ENCODE results near the gene MSI2. TPM values are rescaled to one million over a fixed set of nuclear protein-coding genes. Genes with fewer than 3 reads are reported as not detected.

MSI2 gene
- total RNA-seq, 1 donor from 2014 or later: 67.9 TPM

- Histone ChIP-seq H4K20me1 (ENCODE audit: insufficient read depth, low read length) (peaks cover 69% of the 10 kb centered on the region), H3K4me3 (ENCODE audit: insufficient read depth, low read depth, low read length) (no peak overlapping the region), H3K27me3 (ENCODE audit: insufficient read depth, low read length) (no peaks in the 10 kb centered on the region), H3K27ac (ENCODE audit: low read depth, low read length) (no peak overlapping the region), H3K9ac (ENCODE audit: low read length) (no peak overlapping the region), H2AFZ (ENCODE audit: low read depth, low read length) (no peak overlapping the region), H3K4me1 (ENCODE audit: insufficient read depth, low read length) (peaks cover 9% of the 10 kb centered on the region), H3K4me2 (ENCODE audit: low read length) (no peak overlapping the region), H3K9me3 (ENCODE audit: insufficient read depth, low read depth, low read length) (no peaks in the 10 kb centered on the region), H3K79me2 (ENCODE audit: insufficient read depth, low read length) (peaks cover 33% of the 10 kb centered on the region), H3K36me3 (ENCODE audit: insufficient read depth, low read length) (peaks cover 7% of the 10 kb centered on the region)
- Mint-ChIP-seq H3K4me3 (ENCODE audit: unreplicated experiment) (no peak overlapping the region), H3K36me3 (ENCODE audit: low read depth, unreplicated experiment) (peaks cover 36% of the 10 kb centered on the region), H3K27ac (ENCODE audit: unreplicated experiment) (no peak overlapping the region), H3K9me3 (ENCODE audit: unreplicated experiment) (no peaks in the 10 kb centered on the region), H3K27me3 (ENCODE audit: low read depth, unreplicated experiment) (no peaks in the 10 kb centered on the region), H3K4me1 (ENCODE audit: low read depth, unreplicated experiment) (peaks cover 5% of the 10 kb centered on the region)
- TF ChIP-seq EZH2 (IDR thresholded peaks at IDR 0.05; ENCODE audit: insufficient read depth, low read length): no peak
- TF ChIP-seq CTCF (IDR thresholded peaks at IDR 0.05; ENCODE audit: insufficient read depth, low read depth, low read length): no peak
- DNase-seq (ENCODE audit: low read depth): no peak
- FAIRE-seq: no peak
Measured at GRCh38 chr17:57271821-57272220, 15.5 kb downstream of the MSI2 start.

DNA sequence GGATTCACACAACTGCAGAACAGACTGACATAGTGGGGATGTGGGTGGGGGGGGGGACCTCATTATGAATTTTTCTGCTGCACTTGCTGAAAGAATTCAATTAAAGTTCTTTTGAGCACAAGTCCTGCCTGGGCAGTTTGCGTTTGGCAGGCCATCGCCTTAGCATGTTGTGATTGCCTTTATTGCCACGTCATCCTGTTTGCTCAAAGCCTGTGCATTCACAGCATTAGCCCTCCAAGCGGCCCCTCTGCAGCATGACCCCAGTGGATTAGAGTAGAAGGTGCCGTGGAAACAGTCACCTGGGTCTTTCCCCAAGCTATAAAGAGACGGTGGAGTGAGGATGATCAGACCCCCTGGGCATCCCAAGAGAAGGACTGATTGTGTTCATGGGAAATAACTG, 17.2 kb downstream of the MSI2 start:
- H3K4me1 Mint-ChIP-seq (ENCODE audit: low read depth, unreplicated experiment): peaks cover 5% of the 10 kb centered on the region
- FAIRE-seq (no peak), DNase-seq (ENCODE audit: low read depth) (no peak)
- H3K4me2 ChIP-seq (ENCODE audit: low read length): no peak overlapping the region
- no peak overlapping the region for H3K27ac ChIP-seq (ENCODE audit: low read depth, low read length)
- H3K27me3 Mint-ChIP-seq (ENCODE audit: low read depth, unreplicated experiment): no peaks in the 10 kb centered on the region
- H3K27ac Mint-ChIP-seq (ENCODE audit: unreplicated experiment): no peak overlapping the region
- no peak for TF ChIP-seq CTCF (IDR thresholded peaks at IDR 0.05; ENCODE audit: insufficient read depth, low read depth, low read length)
- TF ChIP-seq EZH2 (IDR thresholded peaks at IDR 0.05; ENCODE audit: insufficient read depth, low read length): no peak
- peaks cover 7% of the 10 kb centered on the region for H3K36me3 ChIP-seq (ENCODE audit: insufficient read depth, low read length)
- H3K4me3 Mint-ChIP-seq (ENCODE audit: unreplicated experiment): no peak overlapping the region
- no peaks in the 10 kb centered on the region for H3K9me3 Mint-ChIP-seq (ENCODE audit: unreplicated experiment)
- H3K27me3 ChIP-seq (ENCODE audit: insufficient read depth, low read length): no peaks in the 10 kb centered on the region
- H3K9me3 ChIP-seq (ENCODE audit: insufficient read depth, low read depth, low read length): no peaks in the 10 kb centered on the region
- H3K4me3 ChIP-seq (ENCODE audit: insufficient read depth, low read depth, low read length): no peak overlapping the region
- H3K9ac ChIP-seq (ENCODE audit: low read length): no peak overlapping the region
- H3K79me2 ChIP-seq (ENCODE audit: insufficient read depth, low read length): peaks cover 21% of the 10 kb centered on the region
- peaks cover 9% of the 10 kb centered on the region for H3K4me1 ChIP-seq (ENCODE audit: insufficient read depth, low read length)
- peaks cover 29% of the 10 kb centered on the region for H3K36me3 Mint-ChIP-seq (ENCODE audit: low read depth, unreplicated experiment)
- peaks cover 62% of the 10 kb centered on the region for H4K20me1 ChIP-seq (ENCODE audit: insufficient read depth, low read length)
- H2AFZ ChIP-seq (ENCODE audit: low read depth, low read length): peak overlapping the region; percentile 31

- Mint-ChIP-seq H3K4me1 (ENCODE audit: low read depth, unreplicated experiment) (peaks cover 8% of the 10 kb centered on the region), H3K4me3 (ENCODE audit: unreplicated experiment) (no peak overlapping the region), H3K36me3 (ENCODE audit: low read depth, unreplicated experiment) (peaks cover 31% of the 10 kb centered on the region), H3K9me3 (ENCODE audit: unreplicated experiment) (no peaks in the 10 kb centered on the region), H3K27ac (ENCODE audit: unreplicated experiment) (no peak overlapping the region), H3K27me3 (ENCODE audit: low read depth, unreplicated experiment) (no peaks in the 10 kb centered on the region)
- Histone ChIP-seq H3K79me2 (ENCODE audit: insufficient read depth, low read length) (peaks cover 16% of the 10 kb centered on the region), H3K9ac (ENCODE audit: low read length) (no peak overlapping the region), H3K27ac (ENCODE audit: low read depth, low read length) (no peak overlapping the region), H4K20me1 (ENCODE audit: insufficient read depth, low read length) (peaks cover 61% of the 10 kb centered on the region), H3K4me2 (ENCODE audit: low read length) (no peak overlapping the region), H3K4me3 (ENCODE audit: insufficient read depth, low read depth, low read length) (no peak overlapping the region), H3K9me3 (ENCODE audit: insufficient read depth, low read depth, low read length) (no peaks in the 10 kb centered on the region), H3K4me1 (ENCODE audit: insufficient read depth, low read length) (peaks cover 9% of the 10 kb centered on the region), H2AFZ (ENCODE audit: low read depth, low read length) (no peak overlapping the region), H3K27me3 (ENCODE audit: insufficient read depth, low read length) (no peaks in the 10 kb centered on the region), H3K36me3 (ENCODE audit: insufficient read depth, low read length) (peaks cover 4% of the 10 kb centered on the region)
- DNase-seq (ENCODE audit: low read depth) (no peak), FAIRE-seq (no peak)
- TF ChIP-seq EZH2 (IDR thresholded peaks at IDR 0.05; ENCODE audit: insufficient read depth, low read length) (no peak), CTCF (IDR thresholded peaks at IDR 0.05; ENCODE audit: insufficient read depth, low read depth, low read length) (no peak)
Measured at GRCh38 chr17:57274162-57274561, 17.8 kb downstream of the MSI2 start.
